Omental fat pad (tissue), 4 donors: Measurements from ENCODE around the gene SLC36A1. TPM values are rescaled to one million over a fixed set of nuclear protein-coding genes. Genes with fewer than 3 reads are reported as not detected.

Experiments used
- ATAC-seq: fragments of 150-250 bp; one replicate; pipeline ENCODE4 v1.9.1; 2016; ENCODE audit warnings: mild to moderate bottlenecking, moderate library complexity; ENCODE audit not compliant: low FRiP score
- DNase-seq: peaks from one replicate; pipeline ENCODE4 v3.0.0-alpha.2; 2019; ENCODE audit warnings: low spot score
- CTCF ChIP-seq, 3 donors: fragments of 450-650 bp; IDR thresholded peaks; one replicate each; pipeline ENCODE4 v1.5.1; 2016 to 2017; ENCODE audit warnings: antibody characterized with exemption in 3 of 3, mild to moderate bottlenecking in 3 of 3, moderate library complexity in 2 of 3
- total RNA-seq, 4 donors: library from RNA; depleted of rRNA; stranded (reverse); fragments of >200 nt; gene quantifications; one replicate each; pipeline ENCODE4 v1.1.0, GENCODE V29; 2016

The SLC36A1 gene
- total RNA-seq, 4 donors from 2014 or later = 10.0 to 20.3 (median 17.1) TPM

- no peak for TF ChIP-seq CTCF (IDR thresholded peaks at IDR 0.05)
- no peak for ATAC-seq
- no peak for DNase-seq
These were observed 61.8 kb downstream of the SLC36A1 start for GRCh38 chr5:151509231-151509630.

- TF ChIP-seq CTCF (IDR thresholded peaks at IDR 0.05) = no peak
These were observed 62.4 kb downstream of the SLC36A1 start for GRCh38 chr5:151509836-151510235.

GRCh38 chr5:151517122-151517920 is 69.9 kb downstream of the SLC36A1 start:
- no peak for TF ChIP-seq CTCF (IDR thresholded peaks at IDR 0.05)
- DNase-seq (no peak), ATAC-seq (no peak)

More at GRCh38 chr5:151509836-151510235, 62.4 kb downstream of the SLC36A1 start:
- ATAC-seq = no peak
- DNase-seq = no peak

GRCh38 chr5:151520294-151520693 is 72.9 kb downstream of the SLC36A1 start:
- ATAC-seq = no peak

GRCh38 chr5:151522226-151522625 is 74.8 kb downstream of the SLC36A1 start:
- ATAC-seq (no peak), DNase-seq (no peak)
- no peak for TF ChIP-seq CTCF (IDR thresholded peaks at IDR 0.05)

More at GRCh38 chr5:151520294-151520693, 72.9 kb downstream of the SLC36A1 start:
- DNase-seq = no peak
- no peak for TF ChIP-seq CTCF (IDR thresholded peaks at IDR 0.05)

- ATAC-seq = no peak
- no peak for TF ChIP-seq CTCF (IDR thresholded peaks at IDR 0.05)
- no peak for DNase-seq
These were observed 75.9 kb downstream of the SLC36A1 start for GRCh38 chr5:151523335-151523734.

GRCh38 chr5:151528153-151528552 is 80.8 kb downstream of the SLC36A1 start:
- no peak for DNase-seq
- no peak for ATAC-seq
- no peak for TF ChIP-seq CTCF (IDR thresholded peaks at IDR 0.05)
